ENCODE data around the gene DNAH3.
"Not testable (repeated sequence)": the region's sequence is repeated elsewhere in the genome, so short reads cannot be mapped to it uniquely, and the experiment has no call there.

DNAH3 gene

GRCh38 chr16:20940871-20941635, 209.6 kb downstream of the DNAH3 start:
- DNase-seq (ENCODE audit: low spot score), result no peak

DNA sequence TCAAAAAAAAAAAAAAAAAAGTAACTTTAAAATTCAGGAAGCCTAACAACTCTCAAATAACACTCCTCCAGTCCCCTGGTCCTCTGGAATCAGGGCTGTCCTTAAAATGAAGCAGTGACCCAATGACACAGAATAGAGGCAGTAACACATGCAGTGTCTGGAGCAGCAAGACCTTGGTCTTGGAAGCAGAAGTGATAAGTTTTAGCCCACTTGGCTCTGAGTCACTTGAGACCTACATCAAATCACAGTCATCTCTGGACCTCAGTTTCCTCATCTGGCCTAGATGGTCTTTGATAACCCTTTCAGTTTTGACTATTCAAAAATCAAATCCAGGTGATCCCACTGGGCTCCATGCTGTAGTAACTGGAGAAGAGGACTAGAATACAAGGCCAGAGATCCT, 211.0 kb downstream of the DNAH3 start:
- DNase-seq (ENCODE audit: low spot score), result no peak

GRCh38 chr16:20938426-20938825, 212.2 kb downstream of the DNAH3 start:
- no peak for DNase-seq (ENCODE audit: low spot score)

DNA sequence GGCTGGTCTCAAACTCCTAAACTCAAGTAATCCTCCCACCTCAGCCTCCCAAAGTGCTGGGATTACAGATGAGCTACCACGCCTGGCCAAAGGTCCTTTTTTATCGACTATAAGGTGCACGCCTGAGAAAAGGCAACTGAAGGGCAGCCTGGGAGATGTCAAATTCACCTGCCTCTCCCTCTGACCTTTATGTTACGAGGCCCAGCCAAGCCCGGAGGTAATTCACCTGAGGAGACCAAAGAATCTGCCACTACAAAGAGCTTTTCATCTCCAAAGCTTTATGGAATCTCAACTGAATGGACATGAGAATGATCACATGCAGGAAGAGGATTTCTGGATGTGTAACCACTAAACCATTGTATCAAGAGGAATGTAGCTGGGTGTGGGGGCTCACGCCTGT, 212.9 kb downstream of the DNAH3 start:
- DNase-seq (ENCODE audit: low spot score), result no peak

DNA sequence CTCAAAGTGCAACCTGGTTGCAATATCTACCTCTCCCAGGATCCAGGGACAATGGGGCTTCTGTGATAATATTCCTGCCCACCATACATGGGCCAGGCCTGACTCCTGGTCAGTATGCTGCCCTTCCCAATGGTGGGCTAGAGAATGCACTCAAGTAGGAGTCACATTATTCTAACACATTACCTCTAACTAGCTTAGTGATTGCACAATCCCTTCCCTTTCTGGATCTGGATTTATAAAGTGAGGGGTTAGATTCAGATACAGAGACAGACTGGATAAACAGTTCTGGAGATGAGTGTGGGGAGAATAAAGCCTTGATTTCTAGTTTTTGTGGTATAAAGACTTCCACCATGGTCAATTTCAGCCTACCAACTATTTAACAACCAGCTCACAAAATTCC, 217.1 kb downstream of the DNAH3 start:
- no peak for DNase-seq (ENCODE audit: low spot score)

GRCh38 chr16:20931066-20931600, 219.5 kb downstream of the DNAH3 start:
- no peak for DNase-seq (ENCODE audit: low spot score)

- no peak for DNase-seq (ENCODE audit: low spot score)
These were observed 220.3 kb downstream of the DNAH3 start for GRCh38 chr16:20930365-20930690.

DNA sequence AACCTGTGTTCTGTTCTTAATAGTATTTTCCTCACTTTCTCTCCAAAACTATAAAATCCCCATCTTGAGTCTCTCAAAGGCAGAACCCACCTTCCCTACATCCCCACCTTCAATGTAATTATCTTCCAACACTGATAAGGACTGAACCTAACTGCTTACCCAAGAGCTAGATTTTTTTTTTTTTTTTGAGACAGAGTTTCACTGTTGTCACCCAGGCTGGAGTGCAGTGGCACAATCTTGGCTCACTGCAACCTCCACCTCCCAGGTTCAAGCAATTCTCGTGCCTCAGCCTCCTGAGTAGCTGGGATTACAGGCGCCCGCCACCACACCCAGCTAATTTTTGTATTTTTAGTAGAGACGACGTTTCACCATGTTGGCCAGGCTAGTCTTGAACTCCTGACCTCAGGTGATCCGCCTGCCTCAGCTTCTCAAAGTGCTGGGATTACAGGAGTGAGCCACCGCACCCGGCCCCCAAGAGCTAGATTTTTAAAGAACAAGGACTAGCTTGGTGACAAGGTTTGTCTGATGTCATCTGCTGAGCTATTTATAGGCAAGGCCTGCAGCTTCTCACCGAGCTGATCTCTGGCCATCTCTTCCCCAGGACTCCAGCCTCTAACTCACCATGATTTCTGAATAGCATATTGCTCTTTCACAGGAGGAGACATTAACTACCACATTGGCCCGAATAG, 220.8 kb downstream of the DNAH3 start:
- not testable (repeated sequence) for DNase-seq (ENCODE audit: low spot score)

DNA sequence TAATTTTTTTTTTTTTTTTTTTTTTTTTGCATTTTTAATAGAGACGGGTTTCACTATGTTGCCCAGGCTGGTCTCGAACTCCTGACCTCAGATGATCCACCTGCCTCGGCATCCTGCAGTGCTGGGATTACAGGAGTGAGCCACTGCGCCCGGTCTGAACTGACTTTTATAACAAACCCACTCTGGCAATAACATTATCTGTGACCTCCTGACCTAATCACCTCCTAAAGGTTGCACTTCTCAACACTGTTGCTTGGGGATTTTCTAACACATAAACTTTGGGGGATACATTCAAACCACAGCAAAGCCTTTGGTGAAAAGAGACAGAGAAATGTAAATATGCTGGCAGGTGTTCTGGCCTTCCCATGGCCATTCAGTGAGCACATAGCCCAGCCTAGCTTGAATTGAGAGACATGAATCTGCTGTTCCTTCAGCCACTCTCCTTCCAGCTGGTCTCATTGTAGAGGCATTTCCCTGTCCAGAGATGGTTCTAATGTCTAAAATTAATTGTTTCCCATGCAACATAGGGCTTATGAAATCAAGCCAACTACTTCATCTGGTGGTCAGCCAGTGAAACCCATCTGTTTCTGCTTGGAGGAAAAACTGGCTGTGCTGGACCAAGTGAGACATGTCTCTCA, 221.8 kb downstream of the DNAH3 start:
- no peak for DNase-seq (ENCODE audit: low spot score)

DNA sequence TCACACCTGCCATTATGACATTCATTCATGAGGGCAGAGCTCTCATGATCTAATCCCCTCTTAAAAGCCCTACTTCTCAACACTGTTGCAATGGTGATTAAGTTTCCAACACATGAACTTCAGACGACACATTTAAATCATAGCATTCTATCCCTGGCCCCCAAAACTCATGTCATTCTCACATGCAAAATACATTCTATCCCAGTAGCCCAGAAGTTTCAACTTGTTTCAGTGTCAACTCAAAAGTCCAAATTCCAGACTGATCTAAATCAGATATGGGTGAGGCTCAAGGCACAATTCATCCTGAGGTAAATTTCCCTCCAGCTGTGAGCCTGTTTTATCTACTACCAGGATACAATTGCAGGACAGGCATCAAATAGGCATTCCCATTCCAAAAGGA, 224.9 kb downstream of the DNAH3 start:
- no peak for DNase-seq (ENCODE audit: low spot score)

DNA sequence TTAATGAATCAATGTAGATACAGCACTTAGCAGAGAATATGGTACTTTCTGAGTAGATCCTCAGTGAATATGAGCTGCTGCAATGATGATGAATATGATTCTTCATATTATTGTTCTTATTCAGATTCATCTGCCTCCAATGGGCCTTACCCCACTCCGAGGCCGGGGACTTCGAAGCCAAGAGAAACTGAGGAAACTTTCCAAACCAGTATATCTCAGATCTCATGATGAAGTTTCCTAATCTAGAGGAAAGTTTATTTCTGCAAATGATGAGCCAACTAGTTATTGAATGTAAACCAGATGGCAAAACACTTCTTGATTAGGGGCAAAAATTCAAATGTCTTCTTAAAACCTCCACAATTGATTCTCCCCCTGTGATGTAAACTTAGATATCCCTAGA, 226.8 kb downstream of the DNAH3 start:
- DNase-seq (ENCODE audit: low spot score), result no peak

GRCh38 chr16:20920799-20921198, 229.8 kb downstream of the DNAH3 start:
- no peak for DNase-seq (ENCODE audit: low spot score)

- DNase-seq (ENCODE audit: low spot score), result no peak
These were observed 230.6 kb downstream of the DNAH3 start for GRCh38 chr16:20920091-20920490.

DNA sequence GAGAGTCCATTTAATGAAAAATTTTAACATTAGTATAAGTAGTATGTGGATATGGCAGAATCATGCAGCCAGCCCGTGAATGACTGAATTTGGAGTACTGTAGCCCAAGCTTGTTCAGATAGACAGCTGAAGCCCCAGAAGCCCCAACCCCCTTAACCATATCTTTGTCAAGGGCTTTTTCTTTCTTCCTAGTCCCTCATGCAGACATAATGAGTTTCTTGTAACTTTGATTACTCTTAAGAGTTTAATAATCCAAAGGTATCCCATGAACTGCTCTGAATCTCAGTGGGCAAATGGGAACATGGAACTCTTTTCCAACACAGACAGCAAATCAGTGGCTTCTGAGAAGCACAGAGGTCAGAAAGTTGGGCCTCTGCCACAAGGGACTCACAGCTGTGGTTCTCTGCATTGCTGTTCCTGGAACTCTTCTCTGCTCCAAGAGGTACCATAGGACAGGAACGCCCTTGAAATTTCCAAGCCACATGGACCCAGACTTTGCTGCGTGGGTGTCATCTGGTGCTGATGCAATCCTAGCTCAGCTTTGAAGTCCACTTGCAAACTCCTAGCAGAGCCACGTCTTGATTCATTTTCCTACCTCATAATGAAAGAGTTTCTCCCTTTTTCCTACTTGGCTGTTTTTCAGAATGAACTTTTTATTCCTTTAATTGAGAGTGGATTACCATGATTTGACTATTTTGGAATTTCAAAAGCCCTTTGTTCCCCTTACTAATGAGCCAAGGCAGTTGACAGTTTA, 232.0 kb downstream of the DNAH3 start:
- no peak for DNase-seq (ENCODE audit: low spot score)

- DNase-seq (ENCODE audit: low spot score), result no peak
These were observed 233.7 kb downstream of the DNAH3 start for GRCh38 chr16:20916942-20917341.

DNA sequence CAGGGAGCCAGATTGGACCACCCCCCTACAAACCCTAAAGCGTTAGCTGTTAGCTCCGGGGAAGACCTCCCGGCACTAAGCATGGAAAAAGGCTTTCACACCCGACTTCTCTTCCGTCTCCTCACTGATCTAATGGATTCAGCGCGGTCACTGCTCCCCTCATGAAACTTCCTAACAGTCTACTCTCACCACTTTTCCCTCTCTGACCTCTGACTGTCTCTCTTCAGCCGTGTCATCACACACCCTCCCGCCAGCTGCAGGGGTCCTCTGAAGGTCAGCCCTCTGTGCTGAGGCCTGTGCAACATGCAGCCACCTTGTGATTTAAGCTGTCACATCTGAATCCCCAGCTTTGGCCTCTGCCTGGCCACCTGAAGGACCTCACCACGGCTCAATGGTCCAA, 234.4 kb downstream of the DNAH3 start:
- no peak for DNase-seq (ENCODE audit: low spot score)

DNA sequence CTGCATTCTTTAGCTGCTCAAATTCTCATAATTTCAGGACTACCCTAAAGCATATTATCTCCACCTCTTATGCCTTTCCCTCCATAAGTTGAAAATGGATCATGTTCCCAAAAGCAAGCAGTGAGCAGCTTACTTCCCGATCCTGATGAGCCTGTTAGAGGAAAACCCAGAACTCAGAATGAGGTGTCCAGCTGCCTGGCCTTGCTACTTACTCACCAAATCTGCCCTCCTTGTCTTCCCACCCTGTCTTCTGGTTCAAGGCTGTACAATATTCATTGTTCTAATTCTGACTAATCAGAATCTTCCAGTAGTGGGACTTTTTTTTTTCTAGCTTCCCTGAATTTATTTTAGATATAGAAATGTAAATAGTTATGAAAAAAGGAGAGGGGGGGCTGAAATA, 239.3 kb downstream of the DNAH3 start:
- no peak for DNase-seq (ENCODE audit: low spot score)

DNA sequence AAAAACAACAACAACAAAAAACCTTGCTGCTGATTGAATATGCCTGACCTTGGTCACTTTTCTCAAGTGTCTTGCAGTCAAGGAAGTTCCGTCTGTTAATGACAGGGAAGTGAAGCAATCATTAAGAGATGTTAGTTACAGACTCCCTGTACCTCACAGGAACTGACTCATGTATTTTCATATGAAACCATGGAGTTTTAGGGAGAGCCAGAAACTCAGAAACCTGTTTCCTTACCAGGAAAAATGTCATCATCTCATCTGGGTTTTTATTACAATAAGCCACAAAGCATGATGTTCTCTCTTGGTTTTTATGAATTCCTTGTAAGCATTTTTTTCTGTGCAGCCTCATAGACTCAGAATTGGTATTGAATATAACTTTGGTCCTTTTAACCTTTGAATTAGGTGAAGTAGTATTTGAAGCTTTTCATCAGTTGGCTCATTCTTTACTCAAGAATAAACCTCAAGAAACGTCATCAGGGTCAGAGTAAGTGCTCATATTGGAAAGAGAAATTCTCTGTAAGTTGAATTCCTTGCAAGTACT, 239.8 kb downstream of the DNAH3 start:
- DNase-seq (ENCODE audit: low spot score), result no peak

- DNase-seq (ENCODE audit: low spot score), result no peak
These were observed 244.0 kb downstream of the DNAH3 start for GRCh38 chr16:20906341-20907255.

DNA sequence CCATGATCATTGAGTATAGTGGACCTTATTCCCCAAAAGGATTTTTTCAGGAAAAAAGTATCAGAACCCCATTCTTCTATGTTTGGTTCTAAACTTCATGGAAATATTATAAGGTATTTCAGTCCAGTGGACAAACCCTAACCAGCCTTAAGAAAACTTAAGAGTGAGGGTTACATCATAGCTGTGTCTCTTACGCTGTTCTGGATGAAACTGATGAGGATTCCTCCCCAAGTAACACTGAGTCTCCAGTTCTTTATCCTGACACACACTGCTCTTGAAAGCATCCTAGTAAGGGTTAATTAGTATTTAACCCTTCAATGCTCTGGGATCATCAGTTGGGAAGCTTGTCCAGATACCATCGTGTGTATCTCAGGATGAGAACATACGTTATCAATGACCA, 245.1 kb downstream of the DNAH3 start:
- no peak for DNase-seq (ENCODE audit: low spot score)

DNA sequence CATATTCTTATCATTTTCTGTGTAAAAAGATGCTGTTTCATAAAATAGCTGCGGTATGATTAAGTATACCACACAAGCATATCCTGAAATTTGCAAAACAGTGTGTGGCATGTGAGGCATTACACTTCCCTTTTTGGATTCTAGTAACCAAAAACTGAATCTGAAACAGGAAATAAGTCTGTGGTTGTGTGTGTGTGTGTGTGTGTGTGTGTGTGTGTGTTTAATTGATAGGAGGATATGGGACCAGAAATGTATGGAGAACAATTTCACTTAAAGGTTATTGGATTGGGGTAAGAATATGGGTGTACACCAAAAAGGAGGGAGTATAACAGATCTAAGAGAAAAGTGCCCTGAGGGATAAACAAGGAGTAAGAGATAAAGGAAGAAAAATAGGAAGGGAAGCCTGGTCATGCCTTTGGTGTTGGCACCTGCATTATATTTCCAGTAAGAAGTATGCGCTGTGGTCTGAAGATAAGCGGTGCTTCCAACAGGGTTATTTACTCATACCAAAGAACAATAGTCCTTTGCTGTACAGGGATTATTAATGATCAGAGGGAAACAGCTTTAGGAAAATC, 246.1 kb downstream of the DNAH3 start:
- no peak for DNase-seq (ENCODE audit: low spot score)

Measured in HuH-7 (cell line).